H1 (cell line): Measurements from ENCODE around the gene HSPBAP1. TPM values are rescaled to one million over a fixed set of nuclear protein-coding genes. Genes with fewer than 3 reads are reported as not detected.

ENCODE experiments used
- CTCF ChIA-PET: fragments of 300-600 bp; sonication (Branson Sonifier 250); formaldehyde crosslinking; loops from one replicate; lab custom pipeline; 2021; ENCODE audit not compliant: partially characterized antibody; lab: Charles Lee
- POLR2A ChIA-PET: fragments of 300-600 bp; sonication (Branson Sonifier 250); formaldehyde crosslinking; loops from one replicate; lab custom pipeline; 2021; ENCODE audit warnings: inconsistent platforms; ENCODE audit not compliant: partially characterized antibody; lab: Charles Lee
- DNase-seq, 2 experiments: peaks; one replicate each; pipeline versions ENCODE4 v3.0.0 to v3.0.0-alpha.2; 2010 to 2022; ENCODE audit warnings: low spot score in 2 of 2, low read depth in 1 of 2, mixed read lengths in 1 of 2
- FAIRE-seq: peaks from 2 replicates; lab custom pipeline; 2011; peaks lifted over from hg19 to GRCh38; lab: Jason Lieb, UNC
- H2AFZ ChIP-seq: 2 replicates; pipeline ENCODE4 v1.8.1; 2012; ENCODE audit warnings: low read length, inconsistent platforms
- H2AK5ac ChIP-seq: 2 replicates; pipeline ENCODE4 v1.6.1; 2013; ENCODE audit warnings: low read depth, low read length
- H2BK120ac ChIP-seq: replicated peaks from 2 replicates; pipeline ENCODE3; 2013; ENCODE audit warnings: low read depth, low read length, inconsistent platforms
- H2BK12ac ChIP-seq: 2 replicates; pipeline ENCODE4 v1.6.1; 2013; ENCODE audit warnings: low read depth, low read length
- H2BK15ac ChIP-seq: 2 replicates; pipeline ENCODE4 v1.6.1; 2013; ENCODE audit warnings: low read length
- H2BK20ac ChIP-seq: 2 replicates; pipeline ENCODE4 v1.6.1; 2013; ENCODE audit warnings: low read length
- H2BK5ac ChIP-seq: 2 replicates; pipeline ENCODE4 v1.6.1; 2013; ENCODE audit warnings: low read depth, low read length
- H3K14ac ChIP-seq: 2 replicates; pipeline ENCODE4 v1.6.1; 2013; ENCODE audit warnings: inconsistent platforms; ENCODE audit not compliant: insufficient read length
- H3K18ac ChIP-seq: 2 replicates; pipeline ENCODE4 v1.6.1; 2013; ENCODE audit warnings: low read length; ENCODE audit errors: extremely low read depth
- H3K23ac ChIP-seq: 2 replicates; pipeline ENCODE4 v1.6.1; 2013; ENCODE audit warnings: inconsistent platforms; ENCODE audit not compliant: insufficient read length
- H3K23me2 ChIP-seq: 2 replicates; pipeline ENCODE4 v1.6.1; 2013; ENCODE audit warnings: low read depth, low read length
- H3K27ac ChIP-seq: 2 replicates; pipeline ENCODE4 v1.6.1; 2011; ENCODE audit warnings: low read depth, low read length, inconsistent platforms
- H3K27me3 ChIP-seq, 4 experiments: replicated peaks in 1 of 4; 1 replicate in 1 of 4; 2 replicates in 3 of 4; pipeline versions ENCODE4 v1.6.1 to v1.8.1; 2011 to 2013; ENCODE audit warnings: low read length in 3 of 4, mild to moderate bottlenecking in 3 of 4, inconsistent platforms in 2 of 4, mixed read lengths in 2 of 4, moderate library complexity in 1 of 4; ENCODE audit not compliant: control insufficient read depth in 3 of 4, insufficient read depth in 3 of 4; ENCODE audit errors: extremely low read depth in 1 of 4
- H3K36me3 ChIP-seq, 4 experiments: 2 replicates each; pipeline versions ENCODE4 v1.6.1 to v1.8.1; 2011 to 2013; ENCODE audit warnings: mild to moderate bottlenecking in 4 of 4, low read length in 3 of 4, moderate library complexity in 2 of 4, control low read depth in 1 of 4, inconsistent platforms in 1 of 4; ENCODE audit not compliant: insufficient read depth in 4 of 4, control insufficient read depth in 2 of 4
- H3K4ac ChIP-seq: replicated peaks from 2 replicates; pipeline ENCODE3; 2013; ENCODE audit warnings: low read length, low read depth, mixed read lengths, inconsistent platforms; ENCODE audit not compliant: insufficient read length
- H3K4me1 ChIP-seq, 4 experiments: replicated peaks in 1 of 4; 1 replicate in 1 of 4; 2 replicates in 3 of 4; pipeline versions ENCODE4 v1.6.1 to v1.8.1; 2011 to 2013; ENCODE audit warnings: low read length in 3 of 4, inconsistent platforms in 2 of 4, mixed read lengths in 1 of 4; ENCODE audit not compliant: insufficient read depth in 4 of 4, control insufficient read depth in 3 of 4
- H3K4me2 ChIP-seq, 2 experiments: 2 replicates each; pipeline versions ENCODE4 v1.6.1 to v1.8.1; 2011 to 2013; ENCODE audit warnings: low read depth in 2 of 2, low read length in 2 of 2, control low read depth in 1 of 2, inconsistent platforms in 1 of 2, mild to moderate bottlenecking in 1 of 2; ENCODE audit not compliant: insufficient read depth in 1 of 2
- H3K4me3 ChIP-seq, 4 experiments: fragments of 200-600, 300-600 bp in 1 of 4; sonication (generic), shearing (Covaris generic), sonication (Bioruptor Twin) in 1 of 4; 2 replicates each; pipeline versions ENCODE4 v1.5.1 to v1.8.1; 2011 to 2016; ENCODE audit warnings: low read length in 4 of 4, low read depth in 3 of 4, control low read depth in 2 of 4, inconsistent platforms in 2 of 4, mild to moderate bottlenecking in 2 of 4, mixed read lengths in 1 of 4, moderate library complexity in 1 of 4; ENCODE audit not compliant: insufficient read depth in 2 of 4; ENCODE audit errors: extremely low read depth in 1 of 4
- H3K56ac ChIP-seq: replicated peaks from 2 replicates; pipeline ENCODE3; 2013; ENCODE audit warnings: low read depth, mild to moderate bottlenecking, mixed read lengths, low read length, inconsistent platforms; ENCODE audit not compliant: insufficient read length
- H3K79me1 ChIP-seq: 2 replicates; pipeline ENCODE4 v1.6.1; 2013; ENCODE audit warnings: low read depth, low read length, control low read depth
- H3K79me2 ChIP-seq, 2 experiments: 2 replicates each; pipeline versions ENCODE4 v1.6.1 to v1.8.1; 2012 to 2013; ENCODE audit warnings: low read length in 2 of 2, mild to moderate bottlenecking in 2 of 2, inconsistent platforms in 1 of 2; ENCODE audit not compliant: insufficient read depth in 2 of 2, control insufficient read depth in 1 of 2
- H3K9ac ChIP-seq, 4 experiments: replicated peaks in 1 of 4; 1 replicate in 1 of 4; 2 replicates in 3 of 4; pipeline versions ENCODE4 v1.6.1 to v1.8.1; 2011 to 2013; ENCODE audit warnings: low read depth in 3 of 4, low read length in 3 of 4, control low read depth in 2 of 4, mild to moderate bottlenecking in 2 of 4, moderate library complexity in 2 of 4, inconsistent platforms in 1 of 4; ENCODE audit errors: extremely low read depth in 1 of 4
- H3K9me3 ChIP-seq, 2 experiments: 2 replicates each; pipeline versions ENCODE4 v1.6.1 to v1.8.1; 2012 to 2013; ENCODE audit warnings: mild to moderate bottlenecking in 2 of 2, moderate library complexity in 2 of 2, control low read depth in 1 of 2, inconsistent platforms in 1 of 2, low read depth in 1 of 2, low read length in 1 of 2, mixed read lengths in 1 of 2; ENCODE audit not compliant: insufficient read depth in 2 of 2
- H4K20me1 ChIP-seq, 2 experiments: replicated peaks in 1 of 2; 2 replicates each; pipeline versions ENCODE3 to v1.8.1; 2011 to 2013; ENCODE audit warnings: inconsistent platforms in 2 of 2, low read length in 2 of 2, mild to moderate bottlenecking in 1 of 2; ENCODE audit not compliant: insufficient read depth in 2 of 2, control insufficient read depth in 1 of 2
- H4K5ac ChIP-seq: 2 replicates; pipeline ENCODE4 v1.6.1; 2013; ENCODE audit warnings: low read length, low read depth, mixed read lengths, inconsistent platforms; ENCODE audit not compliant: insufficient read length
- H4K8ac ChIP-seq: 2 replicates; pipeline ENCODE4 v1.8.0; 2013; ENCODE audit warnings: mild to moderate bottlenecking, moderate library complexity, low read length, inconsistent platforms; ENCODE audit not compliant: insufficient read depth; ENCODE audit errors: extremely low read depth
- H4K91ac ChIP-seq: replicated peaks from 2 replicates; pipeline ENCODE3; 2013; ENCODE audit warnings: low read length, mixed read lengths, inconsistent platforms; ENCODE audit not compliant: insufficient read length
- ASH2L ChIP-seq: fragments of 200-600, 300-600 bp; sonication (generic); IDR thresholded peaks from one replicate; pipeline ENCODE4 v1.7.1; 2017; ENCODE audit warnings: low read length
- EZH2 ChIP-seq: fragments of 200-600 bp; sonication (generic); IDR thresholded peaks from 2 replicates; pipeline ENCODE4 v1.7.1; 2012; ENCODE audit warnings: low read depth, mild to moderate bottlenecking, moderate library complexity, low read length, inconsistent platforms; ENCODE audit not compliant: severe bottlenecking
- WGBS, 2 experiments: shearing (Covaris generic) in 1 of 2; methylation state at CpG; one replicate each; pipeline versions ENCODE4 v1.1.6 to v1.1.7; 2013 to 2015; ENCODE audit warnings: low lambda C conversion rate in 2 of 2, mixed read lengths in 2 of 2, inconsistent platforms in 1 of 2, low coverage in 1 of 2, missing lambda C conversion rate in 1 of 2; ENCODE audit not compliant: insufficient replicate concordance in 2 of 2, insufficient coverage in 1 of 2, insufficient read length in 1 of 2; ENCODE audit errors: extremely low coverage in 1 of 2, missing lambda C conversion rate in 1 of 2; 5-methylcytosine and 5-hydroxymethylcytosine counted together
- polyA plus RNA-seq, 7 experiments: library from polyadenylated mRNA; depleted of rRNA in 3 of 7; stranded (reverse) in 5 of 7; unstranded in 2 of 7; fragments of >200 nt in 5 of 7; fragments of 200-250 nt in 2 of 7; gene quantifications; 1 replicate in 5 of 7; 2 replicates in 1 of 7; 4 replicates in 1 of 7; pipeline versions ENCODE4 v1.2.1 to v1.2.3, GENCODE V29; 2011 to 2013; ENCODE audit warnings: missing spikeins in 2 of 7, mixed read lengths in 2 of 7
- total RNA-seq: library from RNA; stranded (reverse); fragmentation: NEBNext Ultra II Directional; extraction: Animal tissue kit (Norgen Biotek cat#: 25700); gene quantifications from 2 replicates; pipeline ENCODE4 v1.2.1, GENCODE V29; 2021

The HSPBAP1 gene
- total and polyA plus RNA-seq, 2 of the 8 experiments (the other 6 are each of a cell fraction or from before 2014, with no cell fraction given) = 7.5 to 8.3 TPM

- H4K5ac ChIP-seq = no peak overlapping the region
- H2BK5ac ChIP-seq = no peak overlapping the region
- peaks cover 0 to 7% (median 3%) of the 10 kb centered on the region in 4 experiments; a peak in 3 of 7 replicates for H3K27me3 ChIP-seq
- H3K18ac ChIP-seq = no peak overlapping the region
- peak overlapping the region; percentile 86 to 91 for H3K4me2 ChIP-seq
- 0 out of 2 replicates have a peak overlapping the region, but pooled peaks have one; percentile 72 for H4K8ac ChIP-seq
- no peak overlapping the region for H3K23ac ChIP-seq
- no peaks in the 10 kb centered on the region for H3K9me3 ChIP-seq
- H3K79me2 ChIP-seq = peaks cover 0 to 7% of the 10 kb centered on the region in 2 experiments; a peak in 1 of 4 replicates
- no peak overlapping the region for H3K14ac ChIP-seq
- DNase-seq (no peak), FAIRE-seq (no peak)
- H2BK20ac ChIP-seq = no peak overlapping the region
- H3K23me2 ChIP-seq = peaks cover 11% of the 10 kb centered on the region; the same call in 1 of the 2 replicates
- no peak overlapping the region for H2BK12ac ChIP-seq
- no peak overlapping the region for H2BK120ac ChIP-seq
- no peak overlapping the region for H3K56ac ChIP-seq
- WGBS, 2 experiments = 43 to 100% methylated on average over 3 to 11 of the region's 11 CpGs
- H3K4ac ChIP-seq = no peak overlapping the region
- POLR2A ChIA-PET = interaction anchor here (0.8 to 1.6 kb wide), 2 partner anchors 10 to 35 kb away, joined by 4 read pairs; no protein-coding TSS in a partner anchor
- H2AK5ac ChIP-seq = no peak overlapping the region
- H3K4me1 ChIP-seq = peaks cover 0 to 7% (median 2%) of the 10 kb centered on the region in 4 experiments; a peak in 2 of 7 replicates
- H3K4me3 ChIP-seq = peak overlapping the region; percentile 64 to 80 (median 76)
- H2BK15ac ChIP-seq = no peak overlapping the region
- H4K20me1 ChIP-seq = no peaks in the 10 kb centered on the region
- peak overlapping the region; percentile 18; the same call in 1 of the 2 replicates for H2AFZ ChIP-seq
- CTCF ChIA-PET = interaction anchor here (0.6 to 1.2 kb wide), 2 partner anchors 39 to 40 kb away, joined by 4 read pairs; no protein-coding TSS in a partner anchor
- peak overlapping the region in 3 of 4 experiments; percentile 57 to 69 (median 66); a peak in 5 of 7 replicates for H3K9ac ChIP-seq
- TF ChIP-seq EZH2 = no peak
- TF ChIP-seq ASH2L = peak; percentile 1
- H3K36me3 ChIP-seq = no peaks in the 10 kb centered on the region
- no peaks in the 10 kb centered on the region; the same call in 1 of the 2 replicates for H3K79me1 ChIP-seq
- no peak overlapping the region for H3K27ac ChIP-seq
- H4K91ac ChIP-seq = no peak overlapping the region
These were observed 2.1 kb upstream of the HSPBAP1 start for GRCh38 chr3:122795674-122796195.
